GM23338 (cell line): ENCODE results near the gene PIAS1. TPM values are rescaled to one million over a fixed set of nuclear protein-coding genes. Genes with fewer than 3 reads are reported as not detected.

Experiments
- ATAC-seq: fragments of 200-7000 bp; cut with Tn5 transposase; 3 replicates; pipeline ENCODE4 v1.9.1; 2020
- DNase-seq: peaks from one replicate; pipeline ENCODE4 v3.0.0-alpha.2; 2015; ENCODE audit warnings: low spot score
- H2AFZ ChIP-seq: fragments of 200-600 bp; sonication (generic); 2 replicates; pipeline ENCODE4 v1.8.0; 2016; ENCODE audit warnings: antibody characterized with exemption, mild to moderate bottlenecking, moderate library complexity
- H3F3A ChIP-seq: fragments of 200-600 bp; sonication (generic); replicated peaks from 2 replicates; pipeline ENCODE4 v1.8.0; 2017; ENCODE audit warnings: antibody characterized with exemption, mixed run types, low read depth
- H3K27ac ChIP-seq: fragments of 200-600 bp; sonication (generic); 2 replicates; pipeline ENCODE4 v1.6.1; 2016; ENCODE audit warnings: low read depth
- H3K27me3 ChIP-seq: fragments of 200-600 bp; sonication (generic); 2 replicates; pipeline ENCODE4 v1.8.0; 2016; ENCODE audit warnings: mild to moderate bottlenecking, mixed run types, moderate library complexity; ENCODE audit not compliant: insufficient read depth
- H3K36me3 ChIP-seq: fragments of 200-600 bp; sonication (generic); 2 replicates; pipeline ENCODE4 v1.8.0; 2016; ENCODE audit warnings: mild to moderate bottlenecking; ENCODE audit not compliant: insufficient read depth
- H3K4me1 ChIP-seq: fragments of 200-600 bp; sonication (generic); 2 replicates; pipeline ENCODE4 v1.8.0; 2016; ENCODE audit warnings: mild to moderate bottlenecking, moderate library complexity; ENCODE audit not compliant: insufficient read depth
- H3K4me2 ChIP-seq: fragments of 200-600 bp; sonication (generic); 2 replicates; pipeline ENCODE4 v1.7.1; 2017; ENCODE audit warnings: mixed run types
- H3K4me3 ChIP-seq: fragments of 200-600 bp; sonication (generic); 2 replicates; pipeline ENCODE4 v1.6.1; 2016; ENCODE audit warnings: mixed run types
- H3K79me2 ChIP-seq: fragments of 200-600 bp; sonication (generic); replicated peaks from 2 replicates; pipeline ENCODE4 v1.8.0; 2017; ENCODE audit warnings: mild to moderate bottlenecking; ENCODE audit not compliant: insufficient read depth
- H3K9me2 ChIP-seq: fragments of 200-600 bp; sonication (generic); 2 replicates; pipeline ENCODE4 v1.8.0; 2017; ENCODE audit not compliant: insufficient read depth
- H4K20me1 ChIP-seq: fragments of 200-600 bp; sonication (generic); replicated peaks from 2 replicates; pipeline ENCODE4 v1.8.0; 2017; ENCODE audit warnings: mild to moderate bottlenecking; ENCODE audit not compliant: insufficient read depth
- H3K27ac Mint-ChIP-seq: 2 replicates; pipeline ENCODE4 v1.8.0; 2020; ENCODE audit warnings: inconsistent platforms, mild to moderate bottlenecking, moderate library complexity, mixed read lengths
- H3K27me3 Mint-ChIP-seq: 3 replicates; pipeline ENCODE4 v1.8.0; 2022; ENCODE audit warnings: low read depth, mild to moderate bottlenecking, moderate library complexity, mixed read lengths, inconsistent platforms; ENCODE audit not compliant: insufficient read depth, poor library complexity
- H3K36me3 Mint-ChIP-seq: 3 replicates; pipeline ENCODE4 v1.8.0; 2021; ENCODE audit warnings: low read depth, mild to moderate bottlenecking, inconsistent platforms, moderate library complexity, mixed read lengths
- H3K4me1 Mint-ChIP-seq: 3 replicates; pipeline ENCODE4 v1.8.0; 2020; ENCODE audit warnings: mild to moderate bottlenecking, inconsistent platforms, mixed read lengths
- H3K4me3 Mint-ChIP-seq: 3 replicates; pipeline ENCODE4 v1.8.0; 2021; ENCODE audit warnings: moderate library complexity, mild to moderate bottlenecking, inconsistent platforms, mixed read lengths
- H3K9me3 Mint-ChIP-seq: 3 replicates; pipeline ENCODE4 v1.8.0; 2020; ENCODE audit warnings: moderate library complexity, mild to moderate bottlenecking, inconsistent platforms, mixed read lengths
- CREB1 ChIP-seq: fragments of 250-450 bp; sonication (Bioruptor Pico); IDR thresholded peaks from 2 replicates; pipeline ENCODE4 v1.5.0; 2020; ENCODE audit warnings: low read depth, mild to moderate bottlenecking, moderate library complexity
- ETS1 ChIP-seq: IDR thresholded peaks from 2 replicates; pipeline ENCODE4 v1.6.1; 2016; ENCODE audit warnings: antibody characterized with exemption
- EZH2 ChIP-seq: fragments of 200-600 bp; sonication (generic); IDR thresholded peaks from one replicate; pipeline ENCODE4 v1.8.0; 2017; ENCODE audit warnings: antibody characterized with exemption, mild to moderate bottlenecking, low read depth; ENCODE audit not compliant: unreplicated experiment
- EZH2phosphoT487 ChIP-seq: fragments of 200-600 bp; sonication (generic); IDR thresholded peaks from one replicate; pipeline ENCODE4 v1.8.1; 2018; ENCODE audit warnings: antibody characterized with exemption; ENCODE audit not compliant: unreplicated experiment
- NANOG ChIP-seq: IDR thresholded peaks from 2 replicates; pipeline ENCODE4 v1.6.1; 2016; ENCODE audit warnings: antibody characterized with exemption, borderline replicate concordance
- POLR2AphosphoS5 ChIP-seq: IDR thresholded peaks from 2 replicates; pipeline ENCODE4 v1.6.1; 2016; ENCODE audit warnings: antibody characterized with exemption, low read depth
- REST ChIP-seq: IDR thresholded peaks from one replicate; pipeline ENCODE4 v1.6.1; 2018; ENCODE audit warnings: antibody characterized with exemption; ENCODE audit not compliant: unreplicated experiment
- ZNF114 ChIP-seq: fragments of 250-450 bp; sonication (Bioruptor Pico); IDR thresholded peaks from 2 replicates; pipeline ENCODE4 v1.5.0; 2020; ENCODE audit warnings: mild to moderate bottlenecking, moderate library complexity
- ZNF331 ChIP-seq: fragments of 250-450 bp; sonication (Bioruptor Pico); IDR thresholded peaks from 2 replicates; pipeline ENCODE4 v1.5.0; 2020; ENCODE audit warnings: low read depth, mild to moderate bottlenecking, moderate library complexity
- polyA plus RNA-seq: library from polyadenylated mRNA; unstranded; fragments of >200 nt; fragmentation: Nextera tagmentation; extraction: Ambion mirVana; gene quantifications from 2 replicates; pipeline ENCODE4 v1.2.1, GENCODE V29; 2016
- total RNA-seq: library from RNA; depleted of rRNA; stranded (reverse); fragments of >200 nt; shearing (Covaris generic); gene quantifications from 2 replicates; pipeline ENCODE4 v1.2.3, GENCODE V29; 2014

PIAS1 gene
- total and polyA plus RNA-seq, 2 experiments from 2014 or later, result 30.7 to 32.1 TPM

GRCh38 chr15:68114356-68114755, 60.2 kb downstream of the PIAS1 start:
- peaks cover 4% of the 10 kb centered on the region; the same call in 1 of the 3 replicates for H3K36me3 Mint-ChIP-seq
- H4K20me1 ChIP-seq, result peaks cover 7% of the 10 kb centered on the region; the same call in 1 of the 2 replicates
- H3K27me3 Mint-ChIP-seq, result no peaks in the 10 kb centered on the region
- no peaks in the 10 kb centered on the region for H3K9me2 ChIP-seq
- TF ChIP-seq ETS1 (no peak), ZNF331 (CRISPR knock-in tag) (no peak), POLR2AphosphoS5 (no peak), EZH2phosphoT487 (no peak), CREB1 (CRISPR knock-in tag) (no peak), EZH2 (no peak), REST (no peak), ZNF114 (CRISPR knock-in tag) (no peak)
- H3K4me3 ChIP-seq, result no peak overlapping the region
- H3K4me1 Mint-ChIP-seq, result no peaks in the 10 kb centered on the region; the same call in 2 of the 3 replicates
- no peaks in the 10 kb centered on the region for H3F3A ChIP-seq
- H3K4me1 ChIP-seq, result no peaks in the 10 kb centered on the region
- ATAC-seq (no peak), DNase-seq (no peak)
- no peak overlapping the region for H3K27ac ChIP-seq
- H3K36me3 ChIP-seq, result no peaks in the 10 kb centered on the region
- no peak overlapping the region for H3K27ac Mint-ChIP-seq
- peaks cover 43% of the 10 kb centered on the region for H3K79me2 ChIP-seq
- no peaks in the 10 kb centered on the region for H3K9me3 Mint-ChIP-seq
- H3K4me2 ChIP-seq, result no peak overlapping the region
- H2AFZ ChIP-seq, result no peak overlapping the region
- no peak overlapping the region for H3K4me3 Mint-ChIP-seq
- H3K27me3 ChIP-seq, result no peaks in the 10 kb centered on the region

GRCh38 chr15:68114840-68115239, 60.7 kb downstream of the PIAS1 start:
- Histone ChIP-seq H3K9me2 (no peaks in the 10 kb centered on the region), H4K20me1 (peaks cover 7% of the 10 kb centered on the region; the same call in 1 of the 2 replicates), H3K4me2 (no peak overlapping the region), H3K4me1 (no peaks in the 10 kb centered on the region), H3K27me3 (no peaks in the 10 kb centered on the region), H3F3A (no peaks in the 10 kb centered on the region), H3K79me2 (peaks cover 43% of the 10 kb centered on the region), H3K36me3 (no peaks in the 10 kb centered on the region), H2AFZ (no peak overlapping the region), H3K4me3 (no peak overlapping the region), H3K27ac (no peak overlapping the region)
- no peaks in the 10 kb centered on the region for H3K9me3 Mint-ChIP-seq
- H3K4me3 Mint-ChIP-seq, result no peak overlapping the region
- H3K27ac Mint-ChIP-seq, result no peak overlapping the region
- DNase-seq (no peak), ATAC-seq (no peak)
- no peaks in the 10 kb centered on the region; the same call in 2 of the 3 replicates for H3K4me1 Mint-ChIP-seq
- H3K27me3 Mint-ChIP-seq, result no peaks in the 10 kb centered on the region
- peaks cover 4% of the 10 kb centered on the region; the same call in 1 of the 3 replicates for H3K36me3 Mint-ChIP-seq
- TF ChIP-seq ZNF114 (CRISPR knock-in tag) (no peak), NANOG (no peak), REST (no peak)
